PC-9 (cell line): ENCODE data around the gene BOLA2B. TPM values are rescaled to one million over a fixed set of nuclear protein-coding genes. Genes with fewer than 3 reads are reported as not detected.
"Not testable (repeated sequence)": the region's sequence is repeated elsewhere in the genome, so short reads cannot be mapped to it uniquely, and the experiment has no call there.

Experiments
- BruUV-seq: library from RNA; stranded (reverse); fragments of 400-500 nt; replicated peaks from 2 replicates; lab custom pipeline; 2021; lab: Mats Ljungman, UMichigan
- CTCF ChIA-PET: fragments of 300-600 bp; sonication (Branson Sonifier 250); formaldehyde crosslinking; loops from one replicate; lab custom pipeline; 2022; ENCODE audit warnings: antibody characterized with exemption; lab: Charles Lee
- POLR2A ChIA-PET: fragments of 300-600 bp; sonication (Branson Sonifier 250); formaldehyde crosslinking; loops from one replicate; lab custom pipeline; 2022; ENCODE audit warnings: antibody characterized with exemption; ENCODE audit not compliant: unreplicated experiment; lab: Charles Lee
- DNase-seq, 2 experiments: peaks; one replicate each; pipeline versions ENCODE4 v3.0.0 to v3.0.0-alpha.2; 2015 to 2022; ENCODE audit warnings: mixed read lengths in 1 of 2
- H2AFZ ChIP-seq: fragments of 200-600 bp; sonication (generic); 2 replicates; pipeline ENCODE4 v1.8.1; 2017; ENCODE audit warnings: antibody characterized with exemption
- H3F3A ChIP-seq: fragments of 200-600 bp; sonication (generic); 2 replicates; pipeline ENCODE4 v1.8.1; 2017; ENCODE audit warnings: antibody characterized with exemption, mild to moderate bottlenecking, low read depth; ENCODE audit not compliant: insufficient read depth
- H3K27ac ChIP-seq: fragments of 200-600 bp; sonication (generic); 2 replicates; pipeline ENCODE4 v1.6.1; 2016; ENCODE audit warnings: mixed run types
- H3K27me3 ChIP-seq: fragments of 200-600 bp; sonication (generic); 2 replicates; pipeline ENCODE4 v1.6.1; 2016; ENCODE audit warnings: low read depth, mixed run types; ENCODE audit not compliant: insufficient read depth
- H3K36me3 ChIP-seq: fragments of 200-600 bp; sonication (generic); 2 replicates; pipeline ENCODE4 v1.6.1; 2016; ENCODE audit warnings: low read depth, mixed run types
- H3K4me1 ChIP-seq: fragments of 200-600 bp; sonication (generic); replicated peaks from 2 replicates; pipeline ENCODE4 v1.6.1; 2016; ENCODE audit warnings: mixed run types; ENCODE audit not compliant: insufficient read depth
- H3K4me2 ChIP-seq: fragments of 200-600 bp; sonication (generic); 2 replicates; pipeline ENCODE4 v1.6.1; 2017; ENCODE audit warnings: mixed run types
- H3K4me3 ChIP-seq: fragments of 200-600 bp; sonication (generic); 2 replicates; pipeline ENCODE4 v1.6.1; 2016; ENCODE audit warnings: mixed run types
- H3K79me2 ChIP-seq: fragments of 200-600 bp; sonication (generic); 2 replicates; pipeline ENCODE4 v1.6.1; 2017; ENCODE audit warnings: low read depth, mixed run types
- H3K9me2 ChIP-seq: fragments of 200-600 bp; sonication (generic); 2 replicates; pipeline ENCODE4 v1.8.1; 2017; ENCODE audit warnings: mild to moderate bottlenecking; ENCODE audit not compliant: insufficient read depth
- H3K9me3 ChIP-seq: fragments of 200-600 bp; sonication (generic); 2 replicates; pipeline ENCODE4 v1.8.1; 2016; ENCODE audit warnings: low read depth; ENCODE audit not compliant: insufficient read depth
- H4K20me1 ChIP-seq: fragments of 200-600 bp; sonication (generic); 2 replicates; pipeline ENCODE4 v1.8.1; 2017; ENCODE audit not compliant: insufficient read depth
- intact Hi-C: fragments of 100-400 bp; cut with micrococcal nuclease; formaldehyde crosslinking; loops from one replicate; pipeline ENCODE4 v1.10.0; 2022; ENCODE audit not compliant: unreplicated experiment
- total RNA-seq: library from RNA; stranded (reverse); gene quantifications from 2 replicates; pipeline ENCODE4 v1.2.3, GENCODE V29; 2021

BOLA2B gene
- total RNA-seq, 1 experiment from 2014 or later: 258 TPM

- DNase-seq: peak in 1 of 2 experiments; percentile 46
- H2AFZ ChIP-seq, H4K20me1 ChIP-seq, H3K9me3 ChIP-seq, H3K27me3 ChIP-seq, H3F3A ChIP-seq, H3K9me2 ChIP-seq, POLR2A ChIA-PET, CTCF ChIA-PET, H3K36me3 ChIP-seq, intact Hi-C loops, H3K4me1 ChIP-seq, H3K79me2 ChIP-seq: not testable (repeated sequence)
- Histone ChIP-seq H3K4me2 (peak overlapping the region; percentile 68), H3K4me3 (peak overlapping the region; percentile 60; the same call in 1 of the 2 replicates), H3K27ac (peak overlapping the region; percentile 54; the same call in 1 of the 2 replicates)
- TSS peak; percentile 56 for BruUV-seq
These were observed 12.2 kb upstream of the BOLA2B start for GRCh38 chr16:30205541-30206236.

- H3K4me1 ChIP-seq, CTCF ChIA-PET, H3K27me3 ChIP-seq, H3K9me3 ChIP-seq, H4K20me1 ChIP-seq, H3K79me2 ChIP-seq, H3K36me3 ChIP-seq, H3F3A ChIP-seq, H3K27ac ChIP-seq, H2AFZ ChIP-seq, intact Hi-C loops, DNase-seq, H3K4me3 ChIP-seq, BruUV-seq, H3K9me2 ChIP-seq, H3K4me2 ChIP-seq, POLR2A ChIA-PET: not testable (repeated sequence)
These were observed 6.3 kb upstream of the BOLA2B start for GRCh38 chr16:30199608-30200343.

- DNase-seq, H3F3A ChIP-seq, H3K27ac ChIP-seq, POLR2A ChIA-PET, H4K20me1 ChIP-seq, H3K79me2 ChIP-seq, BruUV-seq, H3K4me3 ChIP-seq, intact Hi-C loops, H3K4me2 ChIP-seq, H2AFZ ChIP-seq, H3K36me3 ChIP-seq, H3K27me3 ChIP-seq, H3K9me3 ChIP-seq, H3K9me2 ChIP-seq, CTCF ChIA-PET, H3K4me1 ChIP-seq: not testable (repeated sequence)
These were observed 5.6 kb upstream of the BOLA2B start, which contains the start of gene SULT1A3 for GRCh38 chr16:30199049-30199448. TSS of gene SULT1A3 (plus strand) at chr16:30199255. CDS start at chr16:30200729, 1,474 bp downstream.

GRCh38 chr16:30197001-30197400 is 3.5 kb upstream of the BOLA2B start:
- POLR2A ChIA-PET, H3K27ac ChIP-seq, H3K9me3 ChIP-seq, DNase-seq, intact Hi-C loops, BruUV-seq, H3F3A ChIP-seq, H3K4me1 ChIP-seq, H3K9me2 ChIP-seq, H4K20me1 ChIP-seq, H3K79me2 ChIP-seq, H3K27me3 ChIP-seq, H2AFZ ChIP-seq, H3K4me2 ChIP-seq, H3K4me3 ChIP-seq, H3K36me3 ChIP-seq, CTCF ChIA-PET: not testable (repeated sequence)

- H3K27ac ChIP-seq, H3K79me2 ChIP-seq, H3K9me3 ChIP-seq, H3K4me1 ChIP-seq, H4K20me1 ChIP-seq, POLR2A ChIA-PET, H3K36me3 ChIP-seq, H2AFZ ChIP-seq, intact Hi-C loops, H3K9me2 ChIP-seq, H3K27me3 ChIP-seq, DNase-seq, H3F3A ChIP-seq, CTCF ChIA-PET: not testable (repeated sequence)
- peak overlapping the region; percentile 82 for H3K4me2 ChIP-seq
- BruUV-seq: TSS peak; percentile 90
- H3K4me3 ChIP-seq: peak overlapping the region; percentile 66
These were observed 883 bp upstream of the BOLA2B start for GRCh38 chr16:30194172-30194925.

GRCh38 chr16:30193098-30193497 is 368 bp downstream of the BOLA2B start:
- DNase-seq, H3K9me3 ChIP-seq, H3K79me2 ChIP-seq, CTCF ChIA-PET, H3K4me3 ChIP-seq, H2AFZ ChIP-seq, H3K9me2 ChIP-seq, H3F3A ChIP-seq, intact Hi-C loops, POLR2A ChIA-PET, H3K27me3 ChIP-seq, H3K36me3 ChIP-seq, H4K20me1 ChIP-seq, H3K4me1 ChIP-seq, H3K27ac ChIP-seq, H3K4me2 ChIP-seq: not testable (repeated sequence)
- TSS peak; percentile 57 for BruUV-seq

- H3K27ac ChIP-seq, DNase-seq, H3F3A ChIP-seq, H2AFZ ChIP-seq, H3K27me3 ChIP-seq, H3K9me3 ChIP-seq, intact Hi-C loops, H4K20me1 ChIP-seq, POLR2A ChIA-PET, H3K4me3 ChIP-seq, H3K9me2 ChIP-seq, H3K4me2 ChIP-seq, BruUV-seq, H3K4me1 ChIP-seq, H3K36me3 ChIP-seq, CTCF ChIA-PET, H3K79me2 ChIP-seq: not testable (repeated sequence)
These were observed 2.3 kb downstream of the BOLA2B start for GRCh38 chr16:30191158-30191557.
